HG03196 (cell line): Measurements from ENCODE around the gene EMP2.
"Not testable (repeated sequence)": the region's sequence is repeated elsewhere in the genome, so short reads cannot be mapped to it uniquely, and the experiment has no call there.

Source experiments
- ATAC-seq: cut with Tn5 transposase; IDR thresholded peaks from one replicate; pipeline ENCODE4 v1.9.1; 2021; ENCODE audit not compliant: unreplicated experiment

Gene EMP2

GRCh38 chr16:10552998-10553491, 27.4 kb downstream of the EMP2 start:
- peak; percentile 92 for ATAC-seq

GRCh38 chr16:10552281-10552680, 28.1 kb downstream of the EMP2 start:
- no peak for ATAC-seq

- ATAC-seq, result no peak
Measured at GRCh38 chr16:10551881-10552280, 28.5 kb downstream of the EMP2 start.

- no peak for ATAC-seq
Measured at GRCh38 chr16:10548404-10548803, 32.0 kb downstream of the EMP2 start.

- ATAC-seq, result no peak
Measured at GRCh38 chr16:10547708-10548107, 32.7 kb downstream of the EMP2 start.

GRCh38 chr16:10543231-10543977, 37.0 kb downstream of the EMP2 start:
- no peak for ATAC-seq

- no peak for ATAC-seq
Measured at GRCh38 chr16:10541366-10541765, 39.0 kb downstream of the EMP2 start.

GRCh38 chr16:10539793-10540192, 40.6 kb downstream of the EMP2 start:
- ATAC-seq, result no peak

- no peak for ATAC-seq
Measured at GRCh38 chr16:10539236-10539635, 41.2 kb downstream of the EMP2 start.

GRCh38 chr16:10538583-10538982, 41.8 kb downstream of the EMP2 start:
- no peak for ATAC-seq

- no peak for ATAC-seq
Measured at GRCh38 chr16:10537946-10538345, 42.5 kb downstream of the EMP2 start.

- ATAC-seq, result no peak
Measured at GRCh38 chr16:10536814-10537389, 43.5 kb downstream of the EMP2 start.

- ATAC-seq, result not testable (repeated sequence)
Measured at GRCh38 chr16:10536328-10536727, 44.1 kb downstream of the EMP2 start.

GRCh38 chr16:10535461-10535860, 44.9 kb downstream of the EMP2 start:
- ATAC-seq, result no peak

GRCh38 chr16:10534748-10535147, 45.6 kb downstream of the EMP2 start:
- ATAC-seq, result no peak

- not testable (repeated sequence) for ATAC-seq
Measured at GRCh38 chr16:10533612-10534011, 46.8 kb downstream of the EMP2 start.

GRCh38 chr16:10531582-10531981, 48.8 kb downstream of the EMP2 start:
- no peak for ATAC-seq

GRCh38 chr16:10530685-10531084, 49.7 kb downstream of the EMP2 start:
- no peak for ATAC-seq

- no peak for ATAC-seq
Measured at GRCh38 chr16:10529895-10530669, 50.3 kb downstream of the EMP2 start.

GRCh38 chr16:10528635-10529034, 51.8 kb downstream of the EMP2 start:
- no peak for ATAC-seq

- no peak for ATAC-seq
Measured at GRCh38 chr16:10526962-10527361, 53.4 kb downstream of the EMP2 start.
